GM18499 (cell line): ENCODE data around the gene MED25.

Source experiments
- ATAC-seq: cut with Tn5 transposase; IDR thresholded peaks from one replicate; pipeline ENCODE4 v1.9.1; 2021; ENCODE audit warnings: moderate number of reproducible peaks; ENCODE audit not compliant: insufficient read depth, unreplicated experiment

Gene MED25

GRCh38 chr19:49881672-49882394, 63.7 kb downstream of the MED25 start:
- no peak for ATAC-seq

DNA sequence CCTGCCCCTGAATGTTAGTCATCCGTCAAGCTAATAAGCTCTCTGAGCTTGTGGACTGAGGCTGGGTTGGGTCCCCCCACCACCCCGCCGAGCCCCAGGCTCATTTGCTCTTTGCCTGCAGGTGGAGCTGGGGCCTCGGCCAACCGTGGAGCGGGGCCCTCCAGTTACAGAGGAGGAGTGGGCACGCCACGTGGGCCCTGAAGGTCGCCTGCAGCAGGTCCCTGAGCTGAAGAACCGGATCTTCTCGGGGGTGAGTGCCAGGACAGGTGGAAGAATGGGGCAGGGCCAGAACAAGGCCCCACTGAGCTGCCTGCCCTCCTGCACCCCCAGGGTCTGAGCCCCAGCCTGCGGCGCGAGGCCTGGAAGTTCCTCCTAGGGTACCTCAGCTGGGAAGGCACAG, 64.6 kb downstream of the MED25 start:
- ATAC-seq: no peak

GRCh38 chr19:49883094-49883493, 65.0 kb downstream of the MED25 start:
- no peak for ATAC-seq

GRCh38 chr19:49884109-49884508, 66.0 kb downstream of the MED25 start:
- ATAC-seq: no peak

DNA sequence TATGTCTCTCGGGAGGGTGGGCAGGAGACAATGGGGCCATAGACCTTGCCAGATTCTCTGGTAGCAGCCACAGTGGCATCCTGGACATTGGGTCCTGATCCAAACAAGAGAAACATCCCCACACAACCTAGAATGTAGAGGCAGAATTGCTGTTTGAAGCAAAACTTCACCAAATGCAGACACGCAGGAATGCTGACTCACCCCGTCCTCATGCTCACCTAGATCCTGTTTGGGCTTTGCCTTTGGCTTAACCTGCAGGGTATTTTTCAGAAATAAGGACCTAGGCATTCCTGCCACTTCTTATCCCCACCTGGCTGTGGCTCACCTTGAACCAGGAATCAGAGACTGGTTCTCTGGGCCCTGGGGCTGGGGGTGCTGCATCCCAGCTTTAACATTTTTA, 66.7 kb downstream of the MED25 start:
- no peak for ATAC-seq
